Caco-2 (cell line): Measurements from ENCODE around the gene LBHD1. TPM values are rescaled to one million over a fixed set of nuclear protein-coding genes. Genes with fewer than 3 reads are reported as not detected.
"Not testable (repeated sequence)": the region's sequence is repeated elsewhere in the genome, so short reads cannot be mapped to it uniquely, and the experiment has no call there.

Experiments used
- BruUV-seq: library from RNA; stranded (reverse); fragments of 400-500 nt; replicated peaks from 2 replicates; lab custom pipeline; 2021; lab: Mats Ljungman, UMichigan
- CTCF ChIA-PET: fragments of 300-600 bp; sonication (Branson Sonifier 250); formaldehyde crosslinking; loops from one replicate; lab custom pipeline; 2022; ENCODE audit warnings: antibody characterized with exemption; lab: Charles Lee
- POLR2A ChIA-PET: fragments of 300-600 bp; sonication (Branson Sonifier 250); formaldehyde crosslinking; loops from one replicate; lab custom pipeline; 2022; ENCODE audit warnings: antibody characterized with exemption; lab: Charles Lee
- DNase-seq, 2 experiments: peaks; one replicate each; pipeline versions ENCODE4 v3.0.0 to v3.0.0-alpha.2; 2020 to 2022
- H3K27me3 ChIP-seq: replicated peaks from 2 replicates; pipeline ENCODE4 v1.6.0; 2011; ENCODE audit warnings: low read length; ENCODE audit not compliant: control insufficient read depth, insufficient read depth
- H3K36me3 ChIP-seq: 2 replicates; pipeline ENCODE4 v1.5.1; 2011; ENCODE audit warnings: low read length; ENCODE audit not compliant: control insufficient read depth, insufficient read depth
- H3K4me1 ChIP-seq: fragments of 250-450 bp; sonication (Bioruptor Pico); 2 replicates; pipeline ENCODE4 v1.5.1; 2020; ENCODE audit warnings: mild to moderate bottlenecking
- H3K4me3 ChIP-seq: 2 replicates; pipeline ENCODE4 v1.5.1; 2011; ENCODE audit warnings: low read depth, mild to moderate bottlenecking, control low read depth, low read length
- H3K9me3 ChIP-seq: fragments of 250-450 bp; sonication (Bioruptor Pico); 2 replicates; pipeline ENCODE4 v1.5.1; 2020; ENCODE audit warnings: mild to moderate bottlenecking, moderate library complexity
- H3K27ac Mint-ChIP-seq: one replicate; pipeline ENCODE4 v1.8.0; 2022; ENCODE audit warnings: mixed read lengths; ENCODE audit not compliant: unreplicated experiment
- H3K27me3 Mint-ChIP-seq: one replicate; pipeline ENCODE4 v1.8.0; 2022; ENCODE audit warnings: mixed read lengths; ENCODE audit not compliant: insufficient read depth, unreplicated experiment
- H3K36me3 Mint-ChIP-seq: one replicate; pipeline ENCODE4 v1.8.0; 2022; ENCODE audit warnings: mild to moderate bottlenecking, mixed read lengths; ENCODE audit not compliant: insufficient read depth, unreplicated experiment
- H3K4me1 Mint-ChIP-seq: one replicate; pipeline ENCODE4 v1.8.0; 2022; ENCODE audit warnings: low read depth, mixed read lengths; ENCODE audit not compliant: unreplicated experiment
- H3K4me3 Mint-ChIP-seq: one replicate; pipeline ENCODE4 v1.8.0; 2022; ENCODE audit warnings: mild to moderate bottlenecking, moderate library complexity, mixed read lengths; ENCODE audit not compliant: unreplicated experiment
- H3K9me3 Mint-ChIP-seq: one replicate; pipeline ENCODE4 v1.8.0; 2022; ENCODE audit warnings: mixed read lengths; ENCODE audit not compliant: unreplicated experiment
- CTCF ChIP-seq, 2 experiments: fragments of 200-600 bp in 1 of 2; IDR thresholded peaks; 1 replicate in 1 of 2; 2 replicates in 1 of 2; pipeline versions ENCODE4 v1.5.1 to v1.8.0; 2011 to 2022; ENCODE audit warnings: antibody characterized with exemption in 1 of 2, control low read depth in 1 of 2, inconsistent platforms in 1 of 2, low read depth in 1 of 2, low read length in 1 of 2, mild to moderate bottlenecking in 1 of 2, moderate library complexity in 1 of 2; ENCODE audit not compliant: insufficient read depth in 1 of 2, severe bottlenecking in 1 of 2, unreplicated experiment in 1 of 2
- intact Hi-C: fragments of 100-400 bp; cut with micrococcal nuclease; formaldehyde crosslinking; loops from one replicate; pipeline ENCODE4 v1.10.0; 2022; ENCODE audit not compliant: unreplicated experiment
- total RNA-seq: library from RNA; stranded (reverse); gene quantifications from 2 replicates; pipeline ENCODE4 v1.2.3, GENCODE V29; 2022

LBHD1 gene
- total RNA-seq, 1 experiment from 2014 or later: 11.9 TPM

- Mint-ChIP-seq H3K4me1 (peaks cover 7% of the 10 kb centered on the region), H3K27me3 (no peaks in the 10 kb centered on the region), H3K36me3 (peaks cover 52% of the 10 kb centered on the region), H3K4me3 (peak overlapping the region; percentile 91), H3K27ac (peak overlapping the region; percentile 81), H3K9me3 (no peaks in the 10 kb centered on the region)
- ChIA-PET POLR2A (interaction anchor here (0.6 to 3.2 kb wide), 17 partner anchors 9 to 220 kb away, joined by 3 to 42 read pairs (median 7); partner anchors contain the start of genes C11orf98, CSKMT, EEF1G and INTS5), CTCF (interaction anchor here (0.8 to 2.4 kb wide), 10 partner anchors 7 to 196 kb away, joined by 3 to 19 read pairs (median 4); partner anchors contain the start of genes C11orf98, CSKMT, EEF1G and INTS5)
- no peak for TF ChIP-seq CTCF (IDR thresholded peaks at IDR 0.05; ENCODE audit: insufficient read depth in 1 of 2, low read depth in 1 of 2, low read length in 1 of 2, severe bottlenecking in 1 of 2, unreplicated experiment in 1 of 2)
- Histone ChIP-seq H3K27me3 (no peaks in the 10 kb centered on the region), H3K4me3 (peak overlapping the region; percentile 81), H3K4me1 (peaks cover 13% of the 10 kb centered on the region), H3K36me3 (peaks cover 3% of the 10 kb centered on the region; the same call in 1 of the 2 replicates), H3K9me3 (no peaks in the 10 kb centered on the region)
- BruUV-seq: TSS peak; percentile 41
- intact Hi-C loops: loop anchor here (1.0 kb wide), 1 partner anchor 9 kb away; the partner anchor contains the start of gene EML3
- no peak for DNase-seq
Measured at GRCh38 chr11:62621027-62621566, 51.0 kb downstream of the LBHD1 start.

- POLR2A ChIA-PET, CTCF ChIA-PET, H3K27ac Mint-ChIP-seq: not testable (repeated sequence)
Measured at GRCh38 chr11:62616957-62617356, 55.1 kb downstream of the LBHD1 start.

GRCh38 chr11:62615521-62615920, 56.5 kb downstream of the LBHD1 start:
- H3K4me3 ChIP-seq: no peak overlapping the region
- H3K4me1 ChIP-seq: peaks cover 32% of the 10 kb centered on the region
- ChIA-PET POLR2A (no interaction called here), CTCF (no interaction called here)
- peaks cover 47% of the 10 kb centered on the region for H3K36me3 Mint-ChIP-seq
- no peak overlapping the region for H3K27ac Mint-ChIP-seq
- H3K27me3 Mint-ChIP-seq: no peaks in the 10 kb centered on the region
- peaks cover 15% of the 10 kb centered on the region for H3K4me1 Mint-ChIP-seq
- intact Hi-C loops: no loop called here
- no peaks in the 10 kb centered on the region for H3K27me3 ChIP-seq
- no peak for DNase-seq
- no peaks in the 10 kb centered on the region for H3K9me3 ChIP-seq
- H3K4me3 Mint-ChIP-seq: no peak overlapping the region
- BruUV-seq: no TSS peak
- H3K36me3 ChIP-seq: peaks cover 1% of the 10 kb centered on the region; the same call in 1 of the 2 replicates
- no peak for TF ChIP-seq CTCF (IDR thresholded peaks at IDR 0.05; ENCODE audit: insufficient read depth in 1 of 2, low read depth in 1 of 2, low read length in 1 of 2, severe bottlenecking in 1 of 2, unreplicated experiment in 1 of 2)
- H3K9me3 Mint-ChIP-seq: no peaks in the 10 kb centered on the region

More at GRCh38 chr11:62616957-62617356, 55.1 kb downstream of the LBHD1 start:
- peaks cover 26% of the 10 kb centered on the region for H3K4me1 ChIP-seq
- H3K4me3 ChIP-seq, BruUV-seq, H3K9me3 Mint-ChIP-seq, DNase-seq, intact Hi-C loops, H3K36me3 ChIP-seq, H3K4me3 Mint-ChIP-seq, H3K27me3 ChIP-seq, H3K27me3 Mint-ChIP-seq, H3K9me3 ChIP-seq: not testable (repeated sequence)
- Mint-ChIP-seq H3K4me1 (peaks cover 19% of the 10 kb centered on the region), H3K36me3 (peaks cover 50% of the 10 kb centered on the region)
